Neural cell (in vitro differentiated cells): Measurements from ENCODE around the gene ZCCHC24.

Experiments
- EP300 ChIP-seq: fragments of 450-650 bp; conservative IDR thresholded peaks from 2 replicates; pipeline ENCODE4 v1.6.1; 2014; ENCODE audit warnings: antibody characterized with exemption, mild to moderate bottlenecking, moderate library complexity; ENCODE audit not compliant: poor library complexity, severe bottlenecking
- MXI1 ChIP-seq: fragments of 450-650 bp; conservative IDR thresholded peaks from 2 replicates; pipeline ENCODE4 v1.6.1; 2014; ENCODE audit warnings: antibody characterized with exemption, mild to moderate bottlenecking; ENCODE audit not compliant: poor library complexity, severe bottlenecking
- POLR2AphosphoS5 ChIP-seq: IDR thresholded peaks from 2 replicates; pipeline ENCODE4 v1.6.1; 2012
- RAD21 ChIP-seq: fragments of 450-650 bp; conservative IDR thresholded peaks from 2 replicates; pipeline ENCODE4 v1.6.1; 2014; ENCODE audit warnings: antibody characterized with exemption, mild to moderate bottlenecking, moderate library complexity
- TAF1 ChIP-seq: IDR thresholded peaks from 2 replicates; pipeline ENCODE4 v1.6.1; 2012; ENCODE audit warnings: low read depth
- TF ChIP-seq, protein P1 (sequence below): fragments of 450-650 bp; IDR thresholded peaks from 2 replicates; pipeline ENCODE4 v1.5.1; 2014; ENCODE audit warnings: antibody characterized with exemption, mild to moderate bottlenecking, moderate library complexity; ENCODE audit not compliant: poor library complexity, severe bottlenecking
- TF ChIP-seq, protein P2 (sequence below): IDR thresholded peaks from 2 replicates; pipeline ENCODE4 v1.6.1; 2012; ENCODE audit warnings: borderline replicate concordance

GRCh38 chr10:79445161-79445976 lies at the start of gene ZCCHC24:
- TF ChIP-seq EP300 (no peak), POLR2AphosphoS5 (no peak), RAD21 (no peak), MXI1 (no peak), TAF1 (no peak)
- TF ChIP-seq, protein P1, sequence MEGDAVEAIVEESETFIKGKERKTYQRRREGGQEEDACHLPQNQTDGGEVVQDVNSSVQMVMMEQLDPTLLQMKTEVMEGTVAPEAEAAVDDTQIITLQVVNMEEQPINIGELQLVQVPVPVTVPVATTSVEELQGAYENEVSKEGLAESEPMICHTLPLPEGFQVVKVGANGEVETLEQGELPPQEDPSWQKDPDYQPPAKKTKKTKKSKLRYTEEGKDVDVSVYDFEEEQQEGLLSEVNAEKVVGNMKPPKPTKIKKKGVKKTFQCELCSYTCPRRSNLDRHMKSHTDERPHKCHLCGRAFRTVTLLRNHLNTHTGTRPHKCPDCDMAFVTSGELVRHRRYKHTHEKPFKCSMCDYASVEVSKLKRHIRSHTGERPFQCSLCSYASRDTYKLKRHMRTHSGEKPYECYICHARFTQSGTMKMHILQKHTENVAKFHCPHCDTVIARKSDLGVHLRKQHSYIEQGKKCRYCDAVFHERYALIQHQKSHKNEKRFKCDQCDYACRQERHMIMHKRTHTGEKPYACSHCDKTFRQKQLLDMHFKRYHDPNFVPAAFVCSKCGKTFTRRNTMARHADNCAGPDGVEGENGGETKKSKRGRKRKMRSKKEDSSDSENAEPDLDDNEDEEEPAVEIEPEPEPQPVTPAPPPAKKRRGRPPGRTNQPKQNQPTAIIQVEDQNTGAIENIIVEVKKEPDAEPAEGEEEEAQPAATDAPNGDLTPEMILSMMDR = no peak
- TF ChIP-seq, protein P2, sequence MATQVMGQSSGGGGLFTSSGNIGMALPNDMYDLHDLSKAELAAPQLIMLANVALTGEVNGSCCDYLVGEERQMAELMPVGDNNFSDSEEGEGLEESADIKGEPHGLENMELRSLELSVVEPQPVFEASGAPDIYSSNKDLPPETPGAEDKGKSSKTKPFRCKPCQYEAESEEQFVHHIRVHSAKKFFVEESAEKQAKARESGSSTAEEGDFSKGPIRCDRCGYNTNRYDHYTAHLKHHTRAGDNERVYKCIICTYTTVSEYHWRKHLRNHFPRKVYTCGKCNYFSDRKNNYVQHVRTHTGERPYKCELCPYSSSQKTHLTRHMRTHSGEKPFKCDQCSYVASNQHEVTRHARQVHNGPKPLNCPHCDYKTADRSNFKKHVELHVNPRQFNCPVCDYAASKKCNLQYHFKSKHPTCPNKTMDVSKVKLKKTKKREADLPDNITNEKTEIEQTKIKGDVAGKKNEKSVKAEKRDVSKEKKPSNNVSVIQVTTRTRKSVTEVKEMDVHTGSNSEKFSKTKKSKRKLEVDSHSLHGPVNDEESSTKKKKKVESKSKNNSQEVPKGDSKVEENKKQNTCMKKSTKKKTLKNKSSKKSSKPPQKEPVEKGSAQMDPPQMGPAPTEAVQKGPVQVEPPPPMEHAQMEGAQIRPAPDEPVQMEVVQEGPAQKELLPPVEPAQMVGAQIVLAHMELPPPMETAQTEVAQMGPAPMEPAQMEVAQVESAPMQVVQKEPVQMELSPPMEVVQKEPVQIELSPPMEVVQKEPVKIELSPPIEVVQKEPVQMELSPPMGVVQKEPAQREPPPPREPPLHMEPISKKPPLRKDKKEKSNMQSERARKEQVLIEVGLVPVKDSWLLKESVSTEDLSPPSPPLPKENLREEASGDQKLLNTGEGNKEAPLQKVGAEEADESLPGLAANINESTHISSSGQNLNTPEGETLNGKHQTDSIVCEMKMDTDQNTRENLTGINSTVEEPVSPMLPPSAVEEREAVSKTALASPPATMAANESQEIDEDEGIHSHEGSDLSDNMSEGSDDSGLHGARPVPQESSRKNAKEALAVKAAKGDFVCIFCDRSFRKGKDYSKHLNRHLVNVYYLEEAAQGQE = no peak
